Nucleus accumbens (tissue), 56 donors: ENCODE results near the gene RNF227.
"Not testable (repeated sequence)": the region's sequence is repeated elsewhere in the genome, so short reads cannot be mapped to it uniquely, and the experiment has no call there.

Experiments
- DNase-seq, 56 donors: peaks; one replicate each; lab custom pipeline; 2025; lab: John Stamatoyannopoulos, UW

RNF227 gene

DNA sequence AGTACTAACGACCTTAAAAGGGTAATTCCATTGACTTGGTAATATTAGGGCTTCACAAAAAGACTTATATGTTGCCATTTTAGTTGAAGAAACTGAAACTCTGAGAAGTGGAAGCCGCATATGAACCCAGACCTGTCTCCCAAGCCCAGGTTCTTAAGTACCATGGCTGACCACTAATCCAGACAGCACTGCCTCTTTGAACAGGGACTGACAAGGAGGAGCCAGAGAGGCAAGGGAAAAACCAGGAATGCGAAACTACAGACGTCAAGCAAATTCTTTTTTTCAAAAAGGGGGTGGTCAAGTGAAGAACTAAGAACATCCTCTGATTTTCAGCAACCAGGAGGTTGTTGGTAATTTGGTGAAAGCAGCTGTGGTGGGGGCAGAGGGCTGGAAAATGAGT lies 43.0 kb downstream of the RNF227 start:
- DNase-seq: no peak

- DNase-seq: no peak
Measured at GRCh38 chr17:7867881-7868329, 48.2 kb downstream of the RNF227 start.

DNA sequence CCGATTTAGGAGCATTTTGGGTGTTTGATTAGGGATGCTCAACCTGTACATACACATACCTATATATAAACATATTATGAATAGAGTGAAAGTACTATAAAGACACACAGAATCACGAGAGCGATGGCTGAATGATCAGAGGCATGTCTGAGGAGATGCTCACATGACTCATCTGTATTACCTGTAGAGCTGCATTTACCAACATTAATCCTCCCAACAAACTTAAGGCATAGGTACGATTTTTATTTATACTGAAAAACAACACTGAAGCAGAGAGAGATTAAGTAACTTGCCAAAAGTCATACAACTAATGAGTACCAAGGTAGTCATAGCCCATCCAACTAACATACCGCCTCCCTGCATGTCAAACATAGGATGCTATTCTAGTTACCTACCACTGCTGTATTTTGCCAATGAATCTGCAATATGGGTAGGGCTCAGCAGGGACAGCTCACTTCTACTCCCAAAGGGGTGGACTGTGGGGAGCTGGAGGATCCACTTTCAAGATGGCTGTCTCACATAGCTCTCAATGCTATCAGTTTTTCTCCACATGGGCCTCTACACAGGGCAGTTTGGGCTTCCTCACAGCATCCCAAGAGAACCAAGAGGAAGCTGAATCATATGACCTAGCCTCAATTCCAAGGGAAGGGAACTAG lies 51.0 kb downstream of the RNF227 start:
- DNase-seq: no peak

GRCh38 chr17:7864384-7864783 lies 51.7 kb downstream of the RNF227 start:
- not testable (repeated sequence) for DNase-seq
